ENCODE measurements around the gene MOCS3.

Gene MOCS3, protein sequence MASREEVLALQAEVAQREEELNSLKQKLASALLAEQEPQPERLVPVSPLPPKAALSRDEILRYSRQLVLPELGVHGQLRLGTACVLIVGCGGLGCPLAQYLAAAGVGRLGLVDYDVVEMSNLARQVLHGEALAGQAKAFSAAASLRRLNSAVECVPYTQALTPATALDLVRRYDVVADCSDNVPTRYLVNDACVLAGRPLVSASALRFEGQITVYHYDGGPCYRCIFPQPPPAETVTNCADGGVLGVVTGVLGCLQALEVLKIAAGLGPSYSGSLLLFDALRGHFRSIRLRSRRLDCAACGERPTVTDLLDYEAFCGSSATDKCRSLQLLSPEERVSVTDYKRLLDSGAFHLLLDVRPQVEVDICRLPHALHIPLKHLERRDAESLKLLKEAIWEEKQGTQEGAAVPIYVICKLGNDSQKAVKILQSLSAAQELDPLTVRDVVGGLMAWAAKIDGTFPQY

DNA sequence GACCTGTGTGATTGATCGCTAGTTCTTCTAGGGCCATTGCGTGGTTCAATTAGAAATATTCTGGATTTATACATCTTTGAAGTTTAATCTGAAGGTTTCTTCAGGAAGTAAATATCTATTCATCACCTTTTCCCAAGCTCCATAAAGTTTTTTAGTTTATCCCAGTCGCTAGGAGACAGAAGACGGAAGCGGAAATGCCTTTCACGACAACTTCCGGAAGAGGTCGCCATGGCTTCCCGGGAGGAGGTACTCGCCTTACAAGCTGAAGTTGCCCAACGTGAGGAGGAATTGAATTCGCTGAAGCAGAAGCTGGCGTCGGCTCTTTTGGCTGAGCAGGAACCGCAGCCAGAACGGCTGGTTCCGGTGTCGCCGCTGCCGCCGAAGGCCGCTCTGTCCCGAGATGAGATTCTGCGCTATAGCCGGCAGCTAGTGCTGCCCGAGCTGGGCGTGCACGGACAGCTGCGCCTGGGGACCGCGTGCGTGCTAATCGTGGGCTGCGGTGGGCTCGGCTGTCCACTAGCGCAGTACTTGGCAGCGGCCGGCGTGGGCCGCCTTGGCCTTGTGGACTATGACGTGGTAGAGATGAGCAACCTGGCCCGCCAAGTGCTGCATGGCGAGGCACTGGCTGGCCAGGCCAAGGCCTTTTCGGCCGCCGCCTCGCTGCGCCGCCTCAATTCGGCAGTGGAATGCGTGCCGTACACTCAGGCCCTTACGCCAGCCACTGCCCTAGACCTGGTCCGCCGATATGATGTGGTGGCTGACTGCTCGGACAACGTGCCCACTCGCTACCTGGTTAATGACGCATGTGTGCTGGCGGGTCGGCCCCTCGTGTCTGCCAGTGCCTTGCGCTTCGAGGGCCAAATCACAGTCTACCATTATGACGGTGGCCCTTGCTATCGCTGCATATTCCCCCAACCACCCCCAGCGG is at the start of gene MOCS3:
MOCS3 (plus strand) TSS at position 204 of the 928 bp plus-strand sequence; CDS start at position 229, 25 bp downstream.
- DNase-seq, result peak; percentile 91

DNA sequence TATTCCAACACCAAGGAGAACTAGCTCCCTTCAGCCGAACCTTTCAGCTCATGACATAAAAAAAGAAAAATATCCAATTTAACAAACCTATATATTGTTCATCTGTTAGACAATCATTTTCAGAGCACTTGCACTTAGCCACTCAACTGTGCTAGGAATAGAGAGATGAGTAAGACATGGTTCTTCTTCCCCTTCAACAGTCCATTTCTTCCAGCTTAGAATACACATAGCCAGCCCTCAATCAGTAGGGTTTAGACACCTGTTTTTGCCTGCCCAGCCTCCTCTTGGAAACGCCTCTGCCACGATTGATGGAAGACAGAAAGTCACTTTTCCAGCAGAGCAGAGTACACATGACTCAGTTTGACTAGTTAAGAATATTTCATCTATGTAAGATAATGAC is 49.2 kb upstream of the MOCS3 start:
- no peak for DNase-seq

GRCh38 chr20:50911030-50911429 is 47.6 kb upstream of the MOCS3 start:
- no peak for DNase-seq

DNA sequence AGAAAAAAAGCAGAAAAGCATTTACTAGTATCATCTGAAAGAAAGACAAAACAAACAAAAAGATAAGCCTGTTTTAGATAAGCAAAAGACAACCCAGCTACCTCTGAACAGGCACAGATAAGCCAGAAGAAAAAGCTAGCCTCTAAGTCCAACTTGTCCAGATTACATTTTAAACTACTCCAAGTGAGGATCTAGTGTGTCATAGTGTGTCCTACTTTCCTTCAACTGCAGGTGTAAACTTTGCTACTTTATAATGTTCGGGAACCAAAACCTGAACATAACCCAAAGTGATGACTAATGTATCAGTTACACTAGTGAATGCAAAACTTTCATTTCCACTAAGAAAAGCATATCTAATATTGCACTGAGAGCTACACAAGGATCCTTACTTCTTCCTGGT is 46.9 kb upstream of the MOCS3 start:
- DNase-seq, result no peak

- no peak for DNase-seq
Measured at GRCh38 chr20:50913690-50914375, 44.8 kb upstream of the MOCS3 start.

- DNase-seq, result no peak
Measured at GRCh38 chr20:50915424-50915823, 43.2 kb upstream of the MOCS3 start.

- DNase-seq, result no peak
Measured at GRCh38 chr20:50916257-50916656, 42.4 kb upstream of the MOCS3 start.

DNA sequence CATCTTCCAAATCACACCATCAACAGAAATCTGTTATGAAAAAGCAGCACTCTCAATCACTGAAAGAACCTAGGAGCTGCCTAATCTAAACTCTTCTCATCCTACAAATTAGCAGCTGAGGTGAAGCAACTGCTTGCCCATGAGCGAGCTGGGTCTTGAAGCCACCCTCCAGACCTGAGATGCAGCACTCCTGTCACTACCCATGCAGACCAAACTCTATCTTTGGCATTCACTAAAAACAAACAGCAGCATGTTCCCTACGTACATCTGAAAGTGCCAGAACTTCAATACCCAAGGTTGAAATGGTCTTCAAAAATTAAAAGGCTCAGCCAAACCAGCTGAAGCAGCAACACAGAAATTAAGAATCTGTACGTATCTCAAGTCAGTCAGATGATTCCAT is 41.7 kb upstream of the MOCS3 start:
- DNase-seq, result no peak

- no peak for DNase-seq
Measured at GRCh38 chr20:50918403-50918802, 40.2 kb upstream of the MOCS3 start.

DNA sequence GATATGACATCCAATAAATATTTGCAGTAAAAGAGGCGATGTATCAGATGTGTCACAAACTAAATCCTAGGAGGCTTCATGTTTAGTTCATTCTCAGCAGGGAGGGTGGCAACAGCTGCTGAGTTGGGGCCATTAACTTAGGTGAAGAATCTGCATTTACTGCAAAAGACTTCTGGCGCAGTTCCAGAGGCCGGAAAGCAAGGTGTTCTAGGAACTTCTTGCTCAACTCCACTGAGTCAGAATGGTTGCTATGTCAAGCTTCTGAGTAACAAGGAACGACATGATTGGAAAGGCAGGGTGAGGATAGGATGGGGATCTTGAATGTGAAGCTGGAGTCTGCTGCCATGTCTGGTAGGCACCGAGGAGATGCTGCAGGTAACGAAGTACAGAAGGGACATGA is 39.1 kb upstream of the MOCS3 start:
- DNase-seq, result no peak

DNA sequence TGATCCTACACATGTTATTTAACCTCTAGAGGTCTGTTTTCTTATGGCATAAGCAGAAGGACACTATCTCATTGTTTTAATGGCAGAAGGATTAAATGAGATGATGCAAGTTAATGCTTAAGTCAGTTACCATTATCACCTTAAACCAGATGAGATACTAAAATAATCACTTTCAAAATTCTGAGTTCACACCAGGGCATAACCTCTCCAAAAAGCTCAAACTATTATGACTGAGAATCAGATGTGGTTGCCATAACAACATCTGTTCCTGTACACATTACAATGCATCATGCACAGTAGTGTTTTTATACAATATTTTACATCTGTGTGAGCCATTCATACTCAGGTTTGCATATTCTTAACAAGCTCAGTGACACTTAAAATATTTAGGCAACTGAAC is 37.6 kb upstream of the MOCS3 start:
- peak; percentile 30 for DNase-seq

GRCh38 chr20:50921803-50922501 is 36.7 kb upstream of the MOCS3 start:
- no peak for DNase-seq

- no peak for DNase-seq
Measured at GRCh38 chr20:50924261-50924920, 34.2 kb upstream of the MOCS3 start.

DNA sequence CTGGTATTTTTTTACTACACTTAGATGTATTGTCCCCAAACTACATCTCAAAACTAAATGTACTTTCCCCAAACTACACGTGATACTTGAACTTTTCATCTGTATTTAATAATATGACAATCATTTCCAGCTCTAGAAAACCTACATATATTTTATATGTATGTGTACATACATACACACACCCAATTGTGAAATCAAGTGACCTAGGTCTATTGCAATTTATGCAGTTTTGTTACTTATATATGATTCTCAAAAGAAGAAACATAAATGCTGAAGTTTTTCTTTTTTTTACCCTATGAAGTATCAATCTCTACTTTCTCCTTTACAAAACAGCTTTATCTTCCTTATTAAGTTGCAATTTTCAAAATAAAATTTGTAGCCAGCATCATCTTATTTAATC is 32.1 kb upstream of the MOCS3 start:
- DNase-seq, result no peak

- no peak for DNase-seq
Measured at GRCh38 chr20:50928469-50928868, 30.1 kb upstream of the MOCS3 start.

DNA sequence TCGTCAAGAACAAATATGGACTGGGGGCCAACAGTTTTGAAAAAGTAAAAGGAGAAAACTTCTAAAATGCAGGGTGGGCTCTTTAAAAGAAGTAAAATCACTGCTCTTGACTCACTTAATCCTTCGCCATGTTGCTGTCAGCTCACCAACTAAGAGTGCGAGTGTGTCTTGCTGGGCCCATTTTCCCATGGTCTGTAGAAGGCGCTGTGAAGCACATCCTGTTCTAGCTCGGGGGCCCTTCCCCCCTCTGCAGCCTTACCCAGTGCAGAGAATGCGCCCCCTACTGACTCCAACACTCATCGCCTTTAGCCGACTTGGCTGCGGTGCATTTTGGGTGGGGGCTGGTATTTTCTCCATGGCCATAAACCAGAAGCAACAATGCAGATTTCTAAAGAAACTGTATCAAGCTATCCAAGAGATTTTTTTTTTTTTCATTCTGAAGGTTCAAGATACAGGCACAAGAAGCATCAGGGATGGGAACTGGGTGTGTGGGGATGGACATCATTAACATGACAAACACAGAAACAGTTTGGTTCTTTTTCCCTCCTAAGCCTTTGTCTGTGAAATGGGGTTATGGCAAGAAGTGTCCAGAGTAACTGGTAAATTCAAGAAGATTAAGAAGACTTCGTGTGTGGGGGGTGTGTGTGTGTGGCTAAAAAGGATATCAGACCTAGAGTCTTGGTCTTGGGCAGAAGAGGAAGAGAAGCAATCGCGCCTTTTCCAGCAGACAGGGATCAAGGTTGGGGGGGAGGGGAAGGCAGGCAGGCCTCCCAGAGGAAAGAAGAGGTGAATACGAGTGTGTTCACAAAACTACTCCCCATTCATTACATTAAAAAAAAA is 29.1 kb upstream of the MOCS3 start:
- DNase-seq, result peak; percentile 95

GRCh38 chr20:50930139-50930975 is 28.3 kb upstream of the MOCS3 start:
- no peak for DNase-seq

- no peak for DNase-seq
Measured at GRCh38 chr20:50930976-50931305, 27.7 kb upstream of the MOCS3 start.

- DNase-seq, result peak; percentile 93
Measured at GRCh38 chr20:50931306-50932015, 27.2 kb upstream of the MOCS3 start, which contains the start of gene ADNP. Gene ADNP (minus strand): TSS chr20:50931437. CDS start chr20:50903996, 27,441 bp downstream.
